ENCODE results near the gene KREMEN2. TPM values are rescaled to one million over a fixed set of nuclear protein-coding genes. Genes with fewer than 3 reads are reported as not detected.
A peak's percentile ranks its signal among the peaks of the same experiment; 100 is the strongest.

KREMEN2 gene
- total and polyA plus RNA-seq, 9 of the 15 experiments (the other 6 are each of a cell fraction or from before 2014, with no cell fraction given), result 0.04 to 7.7 (median 1.5) TPM; not detected in 1

DNA sequence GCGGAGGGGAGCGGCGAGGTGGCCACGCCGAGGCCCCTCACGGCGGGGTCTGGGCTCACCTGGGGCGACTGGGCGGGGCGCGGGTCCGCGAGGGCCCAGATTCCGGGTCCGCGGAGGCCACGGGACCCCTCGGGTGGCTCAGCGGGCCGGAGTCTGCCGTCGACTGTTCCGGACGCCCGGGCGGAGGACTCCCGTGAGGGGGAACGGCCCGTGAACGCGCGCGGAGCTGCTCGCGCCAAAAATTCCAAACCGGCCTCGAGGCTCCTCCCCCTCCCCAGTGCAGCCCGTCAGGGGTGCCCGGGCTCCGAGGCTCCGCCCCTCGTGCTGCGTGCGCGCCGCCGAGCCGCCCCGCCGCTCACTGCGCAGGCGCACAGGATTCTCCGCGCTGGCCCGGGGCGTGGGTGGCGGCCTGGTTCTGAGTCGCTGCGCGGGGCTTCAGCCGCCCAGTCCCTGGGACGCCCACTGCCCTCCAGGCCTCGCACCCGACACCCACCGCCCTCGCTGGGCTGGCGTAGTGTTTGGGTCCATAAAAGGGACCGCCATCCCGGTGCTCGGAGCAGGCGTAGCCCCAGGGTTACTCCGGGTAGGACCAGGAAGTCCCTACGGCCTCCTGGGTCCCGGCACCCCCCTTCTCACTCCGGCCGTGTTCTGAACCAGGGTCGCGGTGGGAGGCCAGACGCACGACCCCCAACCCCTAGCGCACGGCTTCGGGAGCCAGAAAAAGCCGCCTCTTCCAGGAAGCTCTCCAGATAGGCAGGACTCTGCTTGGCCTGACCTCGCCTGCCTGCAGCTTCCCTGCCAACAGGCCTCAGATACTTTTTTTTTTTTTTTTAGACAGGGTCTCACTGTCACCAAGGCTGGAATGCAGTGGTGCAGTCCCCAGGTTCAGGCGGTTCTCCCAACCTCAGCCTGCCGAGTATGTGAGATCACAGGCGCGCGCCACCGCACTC is 16.4 kb downstream of the KREMEN2 start, which contains the start of gene PKMYT1 (continued):
- TF ChIP-seq, protein P1, sequence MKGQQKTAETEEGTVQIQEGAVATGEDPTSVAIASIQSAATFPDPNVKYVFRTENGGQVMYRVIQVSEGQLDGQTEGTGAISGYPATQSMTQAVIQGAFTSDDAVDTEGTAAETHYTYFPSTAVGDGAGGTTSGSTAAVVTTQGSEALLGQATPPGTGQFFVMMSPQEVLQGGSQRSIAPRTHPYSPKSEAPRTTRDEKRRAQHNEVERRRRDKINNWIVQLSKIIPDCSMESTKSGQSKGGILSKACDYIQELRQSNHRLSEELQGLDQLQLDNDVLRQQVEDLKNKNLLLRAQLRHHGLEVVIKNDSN (CRISPR knock-in tag; IDR thresholded peaks at IDR 0.05), result peak; percentile 60
- TF ChIP-seq KDM5B (IDR thresholded peaks at IDR 0.05; ENCODE audit: insufficient replicate concordance, low read depth, low read length) (peak; percentile 75), DIDO1 (tag; IDR thresholded peaks at IDR 0.05; ENCODE audit: low read depth) (no peak), FOXM1 (IDR thresholded peaks at IDR 0.05; ENCODE audit: low read depth) (no peak), FOXM1 (CRISPR knock-in tag; IDR thresholded peaks at IDR 0.05; ENCODE audit: low read depth) (no peak), ETV1 (tag; conservative IDR thresholded peaks at IDR 0.05; ENCODE audit: low read depth) (no peak), GABPB2 (CRISPR knock-in tag; conservative IDR thresholded peaks at IDR 0.05) (no peak), CHD4 (IDR thresholded peaks at IDR 0.05; ENCODE audit: insufficient read depth, insufficient replicate concordance, low read depth, low read length, poor library complexity, severe bottlenecking) (peak; percentile 78), BRCA1 (IDR thresholded peaks at IDR 0.05) (no peak), BRCA1 (CRISPR knock-in tag; IDR thresholded peaks at IDR 0.05) (no peak), LCOR (CRISPR knock-in tag; IDR thresholded peaks at IDR 0.05) (0 out of 2 replicates have a peak, but pooled peaks have one; percentile 7), JUN (IDR thresholded peaks at IDR 0.05; ENCODE audit: borderline replicate concordance, low read depth, low read length) (no peak), JUN (CRISPR knock-in tag; IDR thresholded peaks at IDR 0.05; ENCODE audit: borderline replicate concordance) (peak; percentile 28; the same call in 1 of the 2 replicates), YY1 (IDR thresholded peaks at IDR 0.05; ENCODE audit: borderline replicate concordance in 1 of 3, control insufficient read depth in 1 of 3, extremely low read depth in 1 of 3, insufficient read depth in 3 of 3, insufficient read length in 1 of 3, insufficient replicate concordance in 2 of 3, low read depth in 1 of 3, low read length in 2 of 3) (peak in 1 of 3 experiments; percentile 43), ZNF695 (CRISPR knock-in tag; IDR thresholded peaks at IDR 0.05) (no peak), BDP1 (IDR thresholded peaks at IDR 0.05; ENCODE audit: insufficient read depth, insufficient read length) (no peak), SAFB (IDR thresholded peaks at IDR 0.05; ENCODE audit: borderline replicate concordance, low read depth, low read length) (peak; percentile 96), RBM34 (IDR thresholded peaks at IDR 0.05; ENCODE audit: borderline replicate concordance, insufficient read depth, low read length) (no peak), L3MBTL2 (IDR thresholded peaks at IDR 0.05) (peak; percentile 71; the same call in 1 of the 2 replicates), ZSCAN29 (IDR thresholded peaks at IDR 0.05) (0 out of 2 replicates have a peak, but pooled peaks have one; percentile 18), MAZ (CRISPR knock-in tag; conservative IDR thresholded peaks at IDR 0.05 in 1 of 2, IDR thresholded peaks at IDR 0.05 in 1 of 2) (peak in 1 of 2 experiments; percentile 68; a peak in 1 of 4 replicates), RBM17 (IDR thresholded peaks at IDR 0.05; ENCODE audit: borderline replicate concordance, low read depth, low read length) (no peak)
- TF ChIP-seq, protein P2, sequence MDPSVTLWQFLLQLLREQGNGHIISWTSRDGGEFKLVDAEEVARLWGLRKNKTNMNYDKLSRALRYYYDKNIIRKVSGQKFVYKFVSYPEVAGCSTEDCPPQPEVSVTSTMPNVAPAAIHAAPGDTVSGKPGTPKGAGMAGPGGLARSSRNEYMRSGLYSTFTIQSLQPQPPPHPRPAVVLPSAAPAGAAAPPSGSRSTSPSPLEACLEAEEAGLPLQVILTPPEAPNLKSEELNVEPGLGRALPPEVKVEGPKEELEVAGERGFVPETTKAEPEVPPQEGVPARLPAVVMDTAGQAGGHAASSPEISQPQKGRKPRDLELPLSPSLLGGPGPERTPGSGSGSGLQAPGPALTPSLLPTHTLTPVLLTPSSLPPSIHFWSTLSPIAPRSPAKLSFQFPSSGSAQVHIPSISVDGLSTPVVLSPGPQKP (CRISPR knock-in tag; IDR thresholded peaks at IDR 0.05), result no peak
- TF ChIP-seq, protein P3, sequence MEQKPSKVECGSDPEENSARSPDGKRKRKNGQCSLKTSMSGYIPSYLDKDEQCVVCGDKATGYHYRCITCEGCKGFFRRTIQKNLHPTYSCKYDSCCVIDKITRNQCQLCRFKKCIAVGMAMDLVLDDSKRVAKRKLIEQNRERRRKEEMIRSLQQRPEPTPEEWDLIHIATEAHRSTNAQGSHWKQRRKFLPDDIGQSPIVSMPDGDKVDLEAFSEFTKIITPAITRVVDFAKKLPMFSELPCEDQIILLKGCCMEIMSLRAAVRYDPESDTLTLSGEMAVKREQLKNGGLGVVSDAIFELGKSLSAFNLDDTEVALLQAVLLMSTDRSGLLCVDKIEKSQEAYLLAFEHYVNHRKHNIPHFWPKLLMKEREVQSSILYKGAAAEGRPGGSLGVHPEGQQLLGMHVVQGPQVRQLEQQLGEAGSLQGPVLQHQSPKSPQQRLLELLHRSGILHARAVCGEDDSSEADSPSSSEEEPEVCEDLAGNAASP (IDR thresholded peaks at IDR 0.05), result no peak

Measured in K562 (cell line).